ENCODE measurements around the gene SPATC1L. TPM values are rescaled to one million over a fixed set of nuclear protein-coding genes. Genes with fewer than 3 reads are reported as not detected.
"Not testable (repeated sequence)": the region's sequence is repeated elsewhere in the genome, so short reads cannot be mapped to it uniquely, and the experiment has no call there.

Gene SPATC1L
- 10 to 100 TPM in 2 of 3 donors, 1 to 10 TPM in 1; 6.8 to 17.5 (median 10.6) TPM for total RNA-seq

- Mint-ChIP-seq H3K4me1 (ENCODE audit: low read depth) (peaks cover 1% of the 10 kb centered on the region), H3K27me3 (ENCODE audit: low read depth) (no peaks in the 10 kb centered on the region), H3K9me3 (no peaks in the 10 kb centered on the region), H3K36me3 (ENCODE audit: insufficient read depth) (no peaks in the 10 kb centered on the region), H3K4me3 (peak within 1 kb of the TSS; percentile 80)
- no peak for DNase-seq
- ATAC-seq = peak; percentile 70 to 76
Measured at GRCh38 chr21:46183910-46184624, at the start of gene SPATC1L. Gene SPATC1L (minus strand): TSS chr21:46184459. CDS start chr21:46182816, 1,643 bp downstream.

DNA sequence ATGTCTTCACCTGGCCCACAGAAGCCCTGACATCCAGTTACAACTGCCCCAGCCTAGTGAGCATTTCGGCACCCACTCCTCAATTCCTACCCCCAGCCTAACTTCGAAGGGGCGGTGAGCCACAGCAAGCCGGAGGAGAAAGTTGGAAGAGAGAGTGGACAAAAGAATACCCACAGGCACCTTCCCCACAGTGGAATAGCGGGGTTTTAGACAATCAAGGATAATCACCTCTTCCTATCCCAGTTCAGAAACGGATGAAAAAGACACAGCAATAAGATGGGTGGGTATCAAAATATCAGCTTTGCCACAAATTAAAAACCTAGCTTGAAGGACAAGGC is 45.6 kb upstream of the SPATC1L start:
- Mint-ChIP-seq H3K4me3 (peak overlapping the region; percentile 90), H3K27me3 (ENCODE audit: low read depth) (no peaks in the 10 kb centered on the region), H3K9me3 (no peaks in the 10 kb centered on the region), H3K36me3 (ENCODE audit: insufficient read depth) (peaks cover 27% of the 10 kb centered on the region), H3K4me1 (ENCODE audit: low read depth) (peaks cover 48% of the 10 kb centered on the region)
- ATAC-seq (no peak), DNase-seq (no peak)

- H3K36me3 Mint-ChIP-seq (ENCODE audit: insufficient read depth) = peaks cover 21% of the 10 kb centered on the region
- H3K4me1 Mint-ChIP-seq (ENCODE audit: low read depth) = peaks cover 43% of the 10 kb centered on the region
- no peaks in the 10 kb centered on the region for H3K27me3 Mint-ChIP-seq (ENCODE audit: low read depth)
- peak overlapping the region; percentile 90 for H3K4me3 Mint-ChIP-seq
- DNase-seq = no peak
- peak; percentile 48 to 53 for ATAC-seq
- no peaks in the 10 kb centered on the region for H3K9me3 Mint-ChIP-seq
Measured at GRCh38 chr21:46229133-46229922, 45.1 kb upstream of the SPATC1L start.

DNA sequence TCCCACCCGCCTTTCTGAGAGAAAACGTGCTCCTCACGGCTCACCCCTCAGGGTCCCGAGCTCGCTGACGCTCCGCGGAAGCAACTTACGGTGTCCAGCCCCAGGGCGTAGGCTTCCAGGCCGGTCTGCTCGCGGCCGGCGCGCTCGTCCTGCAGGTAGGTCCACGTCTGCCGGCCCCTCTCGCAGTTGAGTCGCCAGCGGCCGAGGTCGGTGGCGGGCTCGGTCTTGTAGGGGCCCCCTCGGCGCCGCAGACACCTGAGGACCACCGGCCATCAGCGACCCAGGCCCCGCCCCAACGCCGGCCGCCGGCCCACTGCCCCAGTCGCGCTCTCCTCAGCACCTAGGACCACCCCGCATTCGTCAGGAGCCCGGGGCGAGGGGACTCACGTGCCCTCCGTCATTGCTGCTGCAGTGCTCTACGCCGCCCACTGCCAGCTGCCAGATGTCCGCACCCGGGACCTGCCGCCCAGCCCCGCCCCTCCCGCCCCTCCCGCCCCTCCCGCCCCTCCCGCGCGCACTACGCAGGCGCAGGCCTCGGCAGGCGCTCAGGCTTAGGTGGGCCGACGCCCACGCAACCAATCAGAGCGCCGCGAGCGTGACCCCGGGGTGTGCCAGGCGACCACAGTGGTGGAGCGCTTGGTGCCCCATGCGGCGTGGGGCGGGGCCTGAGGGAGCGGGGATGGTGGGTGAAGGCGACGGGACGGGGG is 44.2 kb upstream of the SPATC1L start, which contains the start of gene LSS:
LSS (minus strand) TSS at position 430 of the 707 bp plus-strand sequence; CDS start at position 401, 29 bp downstream.
- DNase-seq = peak; percentile 98
- peaks cover 13% of the 10 kb centered on the region for H3K36me3 Mint-ChIP-seq (ENCODE audit: insufficient read depth)
- ATAC-seq = peak; percentile 91 to 95
- no peaks in the 10 kb centered on the region for H3K27me3 Mint-ChIP-seq (ENCODE audit: low read depth)
- H3K4me1 Mint-ChIP-seq (ENCODE audit: low read depth) = peaks cover 35% of the 10 kb centered on the region
- H3K4me3 Mint-ChIP-seq = peak within 1 kb of the TSS; percentile 90
- no peaks in the 10 kb centered on the region for H3K9me3 Mint-ChIP-seq

DNA sequence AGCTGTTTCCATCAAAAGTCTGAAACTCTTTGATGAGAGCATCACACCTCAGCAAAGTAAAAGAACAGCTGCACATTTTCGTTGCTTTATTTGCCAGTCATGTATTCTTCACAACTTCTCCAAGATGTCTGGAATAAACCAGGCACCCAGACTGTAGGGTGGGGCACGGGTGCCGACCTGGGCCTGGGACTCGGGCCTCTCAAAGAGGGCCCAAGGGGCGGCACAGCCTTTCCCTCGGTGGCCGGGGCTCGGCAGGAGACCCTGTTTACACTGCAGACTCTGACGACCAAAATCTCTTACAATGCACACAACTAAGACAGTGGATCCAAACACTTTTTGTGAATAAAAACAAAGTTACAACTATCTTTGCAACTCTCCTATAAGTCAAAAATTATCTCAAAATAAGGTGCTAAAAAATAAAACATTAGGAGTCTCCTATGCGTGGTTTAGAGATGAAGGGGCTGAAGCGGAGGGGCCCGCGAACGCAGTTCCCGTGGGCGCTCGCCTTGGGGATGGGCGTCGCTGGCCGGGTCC is 43.6 kb upstream of the SPATC1L start:
- Mint-ChIP-seq H3K4me1 (ENCODE audit: low read depth) (peaks cover 35% of the 10 kb centered on the region), H3K36me3 (ENCODE audit: insufficient read depth) (peaks cover 12% of the 10 kb centered on the region), H3K9me3 (no peaks in the 10 kb centered on the region), H3K4me3 (peak overlapping the region; percentile 77), H3K27me3 (ENCODE audit: low read depth) (no peaks in the 10 kb centered on the region)
- DNase-seq (no peak), ATAC-seq (no peak)

DNA sequence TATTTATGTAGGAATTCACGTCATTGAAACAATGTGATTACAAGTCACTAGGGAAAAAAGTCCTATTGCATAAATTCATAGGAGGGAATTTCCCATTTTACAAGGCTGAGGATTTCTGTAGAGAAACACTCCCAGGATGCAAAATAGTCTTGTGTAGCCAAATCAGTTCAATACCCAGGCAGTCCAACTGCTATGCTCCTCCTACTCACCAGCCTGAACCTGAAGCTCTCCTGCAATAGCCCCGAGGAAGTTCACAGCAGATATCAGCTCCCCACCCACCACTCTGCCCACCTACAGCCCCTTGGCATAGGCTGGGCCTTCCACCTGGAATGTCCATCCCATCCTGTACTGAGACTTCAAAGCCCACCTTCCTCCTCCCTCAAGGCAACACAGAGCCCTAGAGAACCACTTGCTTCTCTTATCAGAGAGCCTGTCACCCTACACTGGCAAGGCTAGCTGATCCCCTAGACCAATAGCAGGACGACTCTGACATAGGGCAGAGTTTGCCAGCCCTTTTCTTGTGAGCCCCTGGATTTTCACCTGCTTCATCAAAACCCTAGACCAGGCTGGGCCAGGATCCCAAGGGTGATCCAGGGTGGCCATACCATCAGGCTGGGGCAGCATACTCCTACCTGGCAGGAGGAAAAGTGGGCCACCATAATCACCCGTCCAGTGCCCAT is 42.8 kb upstream of the SPATC1L start:
- DNase-seq (no peak), ATAC-seq (no peak)
- Mint-ChIP-seq H3K27me3 (ENCODE audit: low read depth) (no peaks in the 10 kb centered on the region), H3K4me3 (peak overlapping the region; percentile 77), H3K36me3 (ENCODE audit: insufficient read depth) (peaks cover 8% of the 10 kb centered on the region), H3K9me3 (no peaks in the 10 kb centered on the region), H3K4me1 (ENCODE audit: low read depth) (peaks cover 35% of the 10 kb centered on the region)

- Mint-ChIP-seq H3K36me3 (ENCODE audit: insufficient read depth) (peaks cover 3% of the 10 kb centered on the region), H3K27me3 (ENCODE audit: low read depth) (no peaks in the 10 kb centered on the region), H3K4me1 (ENCODE audit: low read depth) (peaks cover 26% of the 10 kb centered on the region), H3K9me3 (no peaks in the 10 kb centered on the region), H3K4me3 (no peak overlapping the region)
- no peak for DNase-seq
- no peak for ATAC-seq
Measured at GRCh38 chr21:46226146-46226545, 41.9 kb upstream of the SPATC1L start.

DNA sequence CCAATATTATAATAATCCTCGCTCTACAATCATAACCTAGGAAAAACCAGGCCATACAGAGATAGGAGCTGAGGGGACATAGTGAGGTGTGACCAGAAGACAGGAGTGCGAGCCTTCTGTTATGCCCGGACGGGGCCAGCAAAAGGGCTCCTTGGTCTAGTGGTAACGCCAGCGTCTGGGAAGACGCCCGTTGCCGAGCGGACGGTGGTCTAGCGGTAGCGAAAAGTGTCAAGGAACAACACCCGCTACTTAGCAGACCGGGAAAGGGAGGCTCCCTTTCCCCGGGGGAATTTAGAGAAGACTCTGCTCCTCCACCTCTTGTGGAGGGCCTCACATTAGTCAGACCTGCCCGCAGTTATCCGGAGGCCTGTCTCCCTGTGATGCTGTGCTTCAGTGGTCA is 39.4 kb upstream of the SPATC1L start:
- DNase-seq; H3K4me3 Mint-ChIP-seq; ATAC-seq; H3K36me3 Mint-ChIP-seq (ENCODE audit: insufficient read depth); H3K9me3 Mint-ChIP-seq; H3K27me3 Mint-ChIP-seq (ENCODE audit: low read depth): not testable (repeated sequence)
- peaks cover 18% of the 10 kb centered on the region for H3K4me1 Mint-ChIP-seq (ENCODE audit: low read depth)

DNA sequence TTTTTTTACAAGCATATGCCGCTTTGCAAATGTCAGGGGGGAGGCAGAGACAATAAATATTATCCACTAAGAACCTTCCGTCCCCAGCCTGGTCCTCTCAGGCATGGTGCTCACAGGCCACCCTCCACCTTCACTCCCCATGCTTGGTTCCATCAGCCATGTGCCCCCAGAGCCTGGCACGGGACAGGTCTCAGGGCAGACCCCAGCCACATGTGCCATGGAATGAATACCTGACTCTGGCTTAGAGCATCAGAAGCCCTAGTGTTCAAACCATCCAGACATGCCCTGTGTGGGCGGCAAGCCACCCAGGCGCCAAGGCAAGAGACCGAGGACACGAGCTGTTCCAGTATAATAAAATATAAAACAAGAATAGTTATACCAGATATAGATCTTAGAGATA is 39.0 kb upstream of the SPATC1L start:
- ATAC-seq (no peak), DNase-seq (no peak)
- peaks cover 18% of the 10 kb centered on the region for H3K4me1 Mint-ChIP-seq (ENCODE audit: low read depth)
- no peak overlapping the region for H3K4me3 Mint-ChIP-seq
- no peaks in the 10 kb centered on the region for H3K9me3 Mint-ChIP-seq
- H3K36me3 Mint-ChIP-seq (ENCODE audit: insufficient read depth) = peaks cover 10% of the 10 kb centered on the region
- H3K27me3 Mint-ChIP-seq (ENCODE audit: low read depth) = no peaks in the 10 kb centered on the region

- Mint-ChIP-seq H3K27me3 (ENCODE audit: low read depth) (no peaks in the 10 kb centered on the region), H3K4me3 (no peak overlapping the region), H3K9me3 (no peaks in the 10 kb centered on the region), H3K4me1 (ENCODE audit: low read depth) (peaks cover 14% of the 10 kb centered on the region), H3K36me3 (ENCODE audit: insufficient read depth) (peaks cover 10% of the 10 kb centered on the region)
- no peak for DNase-seq
- no peak for ATAC-seq
Measured at GRCh38 chr21:46222436-46223116, 38.3 kb upstream of the SPATC1L start.

DNA sequence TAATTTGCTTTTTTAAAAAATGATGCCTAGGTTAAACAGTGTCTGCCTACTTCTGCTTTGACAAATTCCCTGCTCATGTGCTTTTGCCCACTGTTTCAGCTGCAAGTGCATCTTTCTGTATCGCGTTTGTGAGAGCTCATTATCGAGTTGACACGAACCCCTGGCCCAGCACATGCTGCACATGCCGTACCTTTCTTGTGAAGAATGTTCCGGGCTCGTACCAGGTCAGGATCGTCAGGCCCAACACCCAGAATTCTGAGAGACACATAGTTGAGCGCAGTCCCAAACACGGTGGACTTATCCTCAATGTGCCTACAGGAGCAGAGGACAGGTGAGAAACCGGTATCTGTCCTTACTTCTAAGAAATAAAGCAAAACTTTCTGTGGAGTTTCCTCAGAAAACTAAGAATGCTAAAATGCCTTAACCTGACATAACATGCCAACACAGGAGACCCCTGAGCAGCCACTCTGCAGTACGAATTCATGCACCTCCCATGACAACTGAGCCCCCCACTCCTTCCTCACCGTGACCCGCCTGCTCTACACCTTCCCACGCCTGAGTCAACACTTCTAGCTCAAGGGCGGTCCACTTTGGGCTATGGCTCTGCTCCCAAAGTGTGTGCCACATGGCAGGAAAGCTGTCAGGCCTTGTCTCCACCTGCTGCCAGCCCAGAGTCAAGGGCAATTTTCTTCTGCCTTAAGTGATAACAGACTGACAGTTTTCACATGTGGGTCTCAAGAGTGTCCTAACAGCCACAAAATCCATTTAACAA is 37.6 kb upstream of the SPATC1L start:
- Mint-ChIP-seq H3K4me1 (ENCODE audit: low read depth) (peaks cover 7% of the 10 kb centered on the region), H3K4me3 (no peak overlapping the region), H3K36me3 (ENCODE audit: insufficient read depth) (peaks cover 11% of the 10 kb centered on the region), H3K27me3 (ENCODE audit: low read depth) (no peaks in the 10 kb centered on the region), H3K9me3 (no peaks in the 10 kb centered on the region)
- ATAC-seq = no peak
- no peak for DNase-seq

GRCh38 chr21:46220847-46221246 is 36.6 kb upstream of the SPATC1L start:
- H3K4me3 Mint-ChIP-seq = no peak overlapping the region
- no peaks in the 10 kb centered on the region for H3K9me3 Mint-ChIP-seq
- no peak for ATAC-seq
- peaks cover 11% of the 10 kb centered on the region for H3K36me3 Mint-ChIP-seq (ENCODE audit: insufficient read depth)
- no peaks in the 10 kb centered on the region for H3K27me3 Mint-ChIP-seq (ENCODE audit: low read depth)
- no peak for DNase-seq
- H3K4me1 Mint-ChIP-seq (ENCODE audit: low read depth) = peaks cover 1% of the 10 kb centered on the region

DNA sequence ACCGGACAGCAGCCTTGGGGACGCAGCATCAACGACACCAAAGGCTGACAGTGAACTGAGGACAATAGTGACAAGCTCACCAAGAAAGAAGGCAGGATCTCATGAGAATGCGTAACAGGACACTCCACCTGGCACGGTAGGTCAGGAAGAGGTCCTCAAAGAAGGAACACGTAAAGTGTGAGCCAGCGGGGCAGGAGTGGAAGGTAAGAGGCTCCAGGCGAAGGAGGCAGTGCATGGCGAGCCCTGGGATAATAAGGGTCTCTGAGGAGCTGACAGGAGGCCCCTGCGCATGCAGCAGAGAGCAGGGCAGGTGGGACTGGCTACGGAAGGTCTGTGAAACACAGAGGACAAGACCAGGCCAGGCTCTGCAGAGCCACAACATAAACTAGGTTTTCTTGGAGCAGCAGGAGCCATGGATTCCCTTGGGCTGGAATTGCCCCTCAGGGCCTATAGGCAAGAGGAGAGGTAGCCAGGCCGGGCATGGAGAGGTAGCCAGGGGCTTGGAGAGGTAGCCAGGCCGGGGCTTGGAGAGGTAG is 36.1 kb upstream of the SPATC1L start:
- no peak for DNase-seq
- H3K27me3 Mint-ChIP-seq (ENCODE audit: low read depth) = no peaks in the 10 kb centered on the region
- H3K9me3 Mint-ChIP-seq = no peaks in the 10 kb centered on the region
- no peak for ATAC-seq
- peaks cover 11% of the 10 kb centered on the region for H3K36me3 Mint-ChIP-seq (ENCODE audit: insufficient read depth)
- no peak overlapping the region for H3K4me3 Mint-ChIP-seq
- no peaks in the 10 kb centered on the region for H3K4me1 Mint-ChIP-seq (ENCODE audit: low read depth)
